Measurements from ENCODE around the gene L1TD1. TPM values are rescaled to one million over a fixed set of nuclear protein-coding genes. Genes with fewer than 3 reads are reported as not detected.
"Not testable (repeated sequence)": the region's sequence is repeated elsewhere in the genome, so short reads cannot be mapped to it uniquely, and the experiment has no call there.

Gene L1TD1
- total RNA-seq, 1 donor from 2014 or later = not detected

- no peak for DNase-seq (ENCODE audit: low read depth in 2 of 2)
These were observed 4.1 kb downstream of the L1TD1 start for GRCh38 chr1:62198781-62199125.

- no peak for DNase-seq (ENCODE audit: low read depth in 2 of 2)
These were observed 12.5 kb downstream of the L1TD1 start for GRCh38 chr1:62207187-62207586.

GRCh38 chr1:62208087-62208486 is 13.4 kb downstream of the L1TD1 start:
- no peak for DNase-seq (ENCODE audit: low read depth in 2 of 2)

- DNase-seq (ENCODE audit: low read depth in 2 of 2) = no peak
These were observed 14.3 kb downstream of the L1TD1 start for GRCh38 chr1:62208970-62209369.

- peak in 1 of 2 donors; percentile 5 for DNase-seq (ENCODE audit: low read depth in 2 of 2)
These were observed 15.4 kb downstream of the L1TD1 start for GRCh38 chr1:62209931-62210595.

- no peak for DNase-seq (ENCODE audit: low read depth in 2 of 2)
These were observed 16.3 kb downstream of the L1TD1 start for GRCh38 chr1:62210960-62211359.

GRCh38 chr1:62212411-62212810 is 17.8 kb downstream of the L1TD1 start:
- no peak for DNase-seq (ENCODE audit: low read depth in 2 of 2)

- DNase-seq (ENCODE audit: low read depth in 2 of 2) = no peak
These were observed 18.6 kb downstream of the L1TD1 start for GRCh38 chr1:62213075-62213914.

- DNase-seq (ENCODE audit: low read depth in 2 of 2) = no peak
These were observed 24.0 kb downstream of the L1TD1 start for GRCh38 chr1:62218604-62219003.

GRCh38 chr1:62220456-62220855 is 25.8 kb downstream of the L1TD1 start:
- DNase-seq (ENCODE audit: low read depth in 2 of 2) = not testable (repeated sequence)

GRCh38 chr1:62221171-62221570 is 26.5 kb downstream of the L1TD1 start:
- no peak for DNase-seq (ENCODE audit: low read depth in 2 of 2)

GRCh38 chr1:62222321-62222720 is 27.7 kb downstream of the L1TD1 start:
- no peak for DNase-seq (ENCODE audit: low read depth in 2 of 2)

GRCh38 chr1:62224182-62224581 is 29.5 kb downstream of the L1TD1 start:
- no peak for DNase-seq (ENCODE audit: low read depth in 2 of 2)

- DNase-seq (ENCODE audit: low read depth in 2 of 2) = no peak
These were observed 32.8 kb downstream of the L1TD1 start for GRCh38 chr1:62227496-62227895.

- no peak for DNase-seq (ENCODE audit: low read depth in 2 of 2)
These were observed 33.7 kb downstream of the L1TD1 start for GRCh38 chr1:62228136-62228882.

- DNase-seq (ENCODE audit: low read depth in 2 of 2) = no peak
These were observed 34.2 kb downstream of the L1TD1 start for GRCh38 chr1:62228883-62229187.

- DNase-seq (ENCODE audit: low read depth in 2 of 2) = no peak
These were observed 34.8 kb downstream of the L1TD1 start for GRCh38 chr1:62229468-62229867.

- no peak for DNase-seq (ENCODE audit: low read depth in 2 of 2)
These were observed 35.3 kb downstream of the L1TD1 start for GRCh38 chr1:62229932-62230331.

- DNase-seq (ENCODE audit: low read depth in 2 of 2) = no peak
These were observed 36.1 kb downstream of the L1TD1 start for GRCh38 chr1:62230718-62231117.

- no peak for DNase-seq (ENCODE audit: low read depth in 2 of 2)
These were observed 38.2 kb downstream of the L1TD1 start for GRCh38 chr1:62232871-62233278.

- no peak for DNase-seq (ENCODE audit: low read depth in 2 of 2)
These were observed 39.3 kb downstream of the L1TD1 start for GRCh38 chr1:62233926-62234450.

GRCh38 chr1:62234688-62235087 is 40.0 kb downstream of the L1TD1 start:
- DNase-seq (ENCODE audit: low read depth in 2 of 2) = no peak

All from dermis microvascular lymphatic vessel endothelial cell (primary cell).